ENCODE results near the gene MRPL36. TPM values are rescaled to one million over a fixed set of nuclear protein-coding genes. Genes with fewer than 3 reads are reported as not detected.

Gene MRPL36
- total RNA-seq, 6 donors from 2014 or later, result 10.5 to 30.4 (median 21.5) TPM

- H3K4me3 ChIP-seq, result no peak overlapping the region
- H3K9me3 ChIP-seq, result no peaks in the 10 kb centered on the region
- H3K27me3 ChIP-seq, result no peaks in the 10 kb centered on the region
- H3K4me1 ChIP-seq, result peaks cover 8 to 31% (median 11%) of the 10 kb centered on the region in 4 donors
- peaks cover 16 to 78% (median 61%) of the 10 kb centered on the region in 4 donors for H3K36me3 ChIP-seq
- TF ChIP-seq EP300 (IDR thresholded peaks at IDR 0.05), result no peak
- no peak for TF ChIP-seq POLR2A (IDR thresholded peaks at IDR 0.05)
- TF ChIP-seq POLR2AphosphoS5 (IDR thresholded peaks at IDR 0.05), result no peak
- TF ChIP-seq CTCF (IDR thresholded peaks at IDR 0.05), result no peak
- ATAC-seq (ENCODE audit: low FRiP score in 2 of 2) (no peak), DNase-seq (no peak)
- 86 to 89% methylated on average over 4 of the region's 4 CpGs for WGBS, 2 donors
- no peak overlapping the region for H3K27ac ChIP-seq
Observed at GRCh38 chr5:1805326-1805725, 5.7 kb upstream of the MRPL36 start.

GRCh38 chr5:1804001-1804690 lies 4.5 kb upstream of the MRPL36 start:
- Histone ChIP-seq H3K27me3 (no peaks in the 10 kb centered on the region), H3K36me3 (peaks cover 9 to 66% (median 51%) of the 10 kb centered on the region in 4 donors), H3K4me3 (no peak overlapping the region), H3K9me3 (no peaks in the 10 kb centered on the region), H3K27ac (no peak overlapping the region), H3K4me1 (peaks cover 8 to 37% (median 11%) of the 10 kb centered on the region in 4 donors)
- no peak for DNase-seq
- TF ChIP-seq POLR2AphosphoS5 (IDR thresholded peaks at IDR 0.05), result no peak
- TF ChIP-seq EP300 (IDR thresholded peaks at IDR 0.05), result no peak
- no peak for TF ChIP-seq CTCF (IDR thresholded peaks at IDR 0.05)
- no peak for TF ChIP-seq POLR2A (IDR thresholded peaks at IDR 0.05)
- 84 to 86% methylated on average over 15 of the region's 15 CpGs for WGBS, 2 donors
- no peak for ATAC-seq (ENCODE audit: low FRiP score in 2 of 2)

GRCh38 chr5:1803192-1803591 lies 3.6 kb upstream of the MRPL36 start:
- TF ChIP-seq EP300 (IDR thresholded peaks at IDR 0.05) (no peak), CTCF (IDR thresholded peaks at IDR 0.05) (no peak), POLR2AphosphoS5 (IDR thresholded peaks at IDR 0.05) (no peak), POLR2A (IDR thresholded peaks at IDR 0.05) (no peak)
- Histone ChIP-seq H3K4me3 (no peak overlapping the region), H3K27me3 (no peaks in the 10 kb centered on the region), H3K27ac (no peak overlapping the region), H3K4me1 (peaks cover 14 to 46% (median 18%) of the 10 kb centered on the region in 4 donors), H3K36me3 (peaks cover 8 to 60% (median 46%) of the 10 kb centered on the region in 4 donors), H3K9me3 (no peaks in the 10 kb centered on the region)
- no peak for ATAC-seq (ENCODE audit: low FRiP score in 2 of 2)
- WGBS, 2 donors, result 90 to 100% methylated on average over 1 of the region's 1 CpG
- DNase-seq, result no peak

DNA sequence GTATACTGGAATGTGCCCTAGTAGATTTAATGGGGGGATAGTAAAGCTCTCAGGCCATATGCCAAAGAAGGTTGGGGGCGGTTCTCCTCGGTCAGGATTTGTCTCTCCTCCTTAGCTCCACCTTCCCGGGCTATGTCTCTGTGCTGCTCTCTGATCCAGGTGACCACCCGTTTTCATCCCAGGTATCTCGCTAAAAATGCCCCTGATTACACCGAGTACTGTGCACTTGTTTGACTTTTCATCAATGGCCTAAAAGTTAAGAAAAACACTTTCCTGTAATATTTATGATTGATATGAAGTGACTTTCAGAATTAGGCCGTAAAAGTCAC lies 2.3 kb upstream of the MRPL36 start:
- ATAC-seq (ENCODE audit: low FRiP score in 2 of 2) (no peak), DNase-seq (no peak)
- H3K9me3 ChIP-seq, result no peaks in the 10 kb centered on the region
- TF ChIP-seq POLR2A (IDR thresholded peaks at IDR 0.05) (no peak), POLR2AphosphoS5 (IDR thresholded peaks at IDR 0.05) (no peak), CTCF (IDR thresholded peaks at IDR 0.05) (no peak), EP300 (IDR thresholded peaks at IDR 0.05) (no peak)
- WGBS, 2 donors, result 13 to 20% methylated on average over 7 of the region's 7 CpGs
- peaks cover 16 to 58% (median 24%) of the 10 kb centered on the region in 4 donors for H3K4me1 ChIP-seq
- H3K36me3 ChIP-seq, result peaks cover 12 to 60% (median 48%) of the 10 kb centered on the region in 4 donors
- H3K27me3 ChIP-seq, result no peaks in the 10 kb centered on the region
- peak overlapping the region; percentile 85 to 98 (median 90) for H3K4me3 ChIP-seq
- H3K27ac ChIP-seq, result peak overlapping the region; percentile 75 to 90 (median 85)
